GM21786 (cell line): ENCODE results near the gene AKNA.

Experiments
- ATAC-seq: cut with Tn5 transposase; IDR thresholded peaks from one replicate; pipeline ENCODE4 v1.9.1; 2021; ENCODE audit not compliant: unreplicated experiment

The AKNA gene

GRCh38 chr9:114396558-114397218 lies 8.9 kb upstream of the AKNA start:
- no peak for ATAC-seq

GRCh38 chr9:114395768-114396167 lies 8.0 kb upstream of the AKNA start:
- ATAC-seq = no peak

GRCh38 chr9:114395334-114395617 lies 7.5 kb upstream of the AKNA start:
- no peak for ATAC-seq

GRCh38 chr9:114394523-114395333 lies 6.9 kb upstream of the AKNA start:
- no peak for ATAC-seq

GRCh38 chr9:114392749-114393112 lies 4.9 kb upstream of the AKNA start:
- ATAC-seq = no peak

- no peak for ATAC-seq
These were observed 3.2 kb upstream of the AKNA start for GRCh38 chr9:114390952-114391351.

- ATAC-seq = peak; percentile 14
These were observed 2.0 kb upstream of the AKNA start for GRCh38 chr9:114389612-114390368.

GRCh38 chr9:114388764-114389375 lies 1.1 kb upstream of the AKNA start:
- no peak for ATAC-seq

GRCh38 chr9:114388357-114388682 lies 538 bp upstream of the AKNA start:
- no peak for ATAC-seq

GRCh38 chr9:114386886-114387679 lies 699 bp downstream of the AKNA start:
- no peak for ATAC-seq

- no peak for ATAC-seq
These were observed 1.4 kb downstream of the AKNA start for GRCh38 chr9:114386361-114386885.

GRCh38 chr9:114385397-114386181 lies 2.2 kb downstream of the AKNA start:
- peak; percentile 75 for ATAC-seq

GRCh38 chr9:114384836-114385396 lies 2.9 kb downstream of the AKNA start:
- ATAC-seq = no peak

- ATAC-seq = no peak
These were observed 3.4 kb downstream of the AKNA start for GRCh38 chr9:114384341-114384740.

- ATAC-seq = no peak
These were observed 4.1 kb downstream of the AKNA start for GRCh38 chr9:114383521-114384231.

GRCh38 chr9:114382699-114383520 lies 4.9 kb downstream of the AKNA start:
- ATAC-seq = peak; percentile 19

GRCh38 chr9:114378883-114379282 lies 8.9 kb downstream of the AKNA start:
- ATAC-seq = no peak

GRCh38 chr9:114378016-114378415 lies 9.8 kb downstream of the AKNA start:
- no peak for ATAC-seq
